AG08395 (cell line): ENCODE results near the gene C1QTNF7.
A peak's percentile ranks its signal among the peaks of the same experiment; 100 is the strongest.

ENCODE experiments used
- DNase-seq: peaks from one replicate; pipeline ENCODE4 v3.0.0; 2012; ENCODE audit warnings: mixed read lengths, low spot score

The C1QTNF7 gene

GRCh38 chr4:15457406-15458201, 29.8 kb downstream of the C1QTNF7 start:
- peak; percentile 59 for DNase-seq

GRCh38 chr4:15458616-15459015, 30.8 kb downstream of the C1QTNF7 start:
- no peak for DNase-seq

- DNase-seq, result no peak
These were observed 31.9 kb downstream of the C1QTNF7 start for GRCh38 chr4:15459706-15460105.

DNA sequence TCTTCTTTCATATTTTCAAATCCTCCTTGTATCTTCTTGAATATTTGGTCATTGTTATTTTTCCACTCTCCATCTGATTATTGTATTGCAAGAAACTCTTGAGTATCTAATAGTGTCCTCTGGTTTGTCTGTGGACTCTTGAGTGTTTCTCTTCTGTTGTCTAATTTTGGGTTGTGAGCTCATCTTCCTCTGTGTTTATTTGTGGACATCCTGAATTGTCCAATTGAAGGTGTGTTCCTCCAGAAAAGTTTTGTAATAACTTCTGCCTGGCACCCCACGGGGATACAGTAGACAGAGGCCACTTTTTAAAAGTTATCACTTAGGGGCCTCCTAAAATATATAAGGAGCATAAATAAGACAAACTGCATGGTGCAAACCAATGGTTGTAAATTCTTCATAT, 38.8 kb downstream of the C1QTNF7 start:
- DNase-seq, result no peak

GRCh38 chr4:15469402-15470127, 41.7 kb downstream of the C1QTNF7 start, which contains the start of gene CC2D2A:
CC2D2A (plus strand) TSS chr4:15469882; CDS start chr4:15475933, 6,051 bp downstream.
- peak; percentile 72 for DNase-seq

GRCh38 chr4:15470128-15470475, 42.3 kb downstream of the C1QTNF7 start:
- no peak for DNase-seq

DNA sequence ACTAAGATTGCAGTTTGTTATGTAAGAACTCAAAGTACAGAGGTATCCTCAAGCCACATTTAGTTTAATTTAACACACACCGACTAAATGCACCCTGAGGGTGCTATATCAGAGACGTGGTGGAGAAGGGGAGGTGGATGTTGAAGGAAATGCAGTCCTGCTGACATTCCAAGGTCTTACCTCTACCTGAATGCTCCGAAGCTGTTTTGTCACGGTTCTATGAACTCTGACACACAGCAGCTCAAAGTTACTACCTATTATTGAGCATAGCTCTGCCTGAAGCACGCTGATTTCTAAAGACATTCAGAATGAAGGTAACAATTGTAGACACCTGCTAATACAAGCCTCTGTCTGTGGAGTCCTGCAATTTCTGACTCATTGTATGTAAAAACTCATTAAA, 48.6 kb downstream of the C1QTNF7 start:
- DNase-seq, result no peak

GRCh38 chr4:15478724-15479088, 50.9 kb downstream of the C1QTNF7 start:
- no peak for DNase-seq

DNA sequence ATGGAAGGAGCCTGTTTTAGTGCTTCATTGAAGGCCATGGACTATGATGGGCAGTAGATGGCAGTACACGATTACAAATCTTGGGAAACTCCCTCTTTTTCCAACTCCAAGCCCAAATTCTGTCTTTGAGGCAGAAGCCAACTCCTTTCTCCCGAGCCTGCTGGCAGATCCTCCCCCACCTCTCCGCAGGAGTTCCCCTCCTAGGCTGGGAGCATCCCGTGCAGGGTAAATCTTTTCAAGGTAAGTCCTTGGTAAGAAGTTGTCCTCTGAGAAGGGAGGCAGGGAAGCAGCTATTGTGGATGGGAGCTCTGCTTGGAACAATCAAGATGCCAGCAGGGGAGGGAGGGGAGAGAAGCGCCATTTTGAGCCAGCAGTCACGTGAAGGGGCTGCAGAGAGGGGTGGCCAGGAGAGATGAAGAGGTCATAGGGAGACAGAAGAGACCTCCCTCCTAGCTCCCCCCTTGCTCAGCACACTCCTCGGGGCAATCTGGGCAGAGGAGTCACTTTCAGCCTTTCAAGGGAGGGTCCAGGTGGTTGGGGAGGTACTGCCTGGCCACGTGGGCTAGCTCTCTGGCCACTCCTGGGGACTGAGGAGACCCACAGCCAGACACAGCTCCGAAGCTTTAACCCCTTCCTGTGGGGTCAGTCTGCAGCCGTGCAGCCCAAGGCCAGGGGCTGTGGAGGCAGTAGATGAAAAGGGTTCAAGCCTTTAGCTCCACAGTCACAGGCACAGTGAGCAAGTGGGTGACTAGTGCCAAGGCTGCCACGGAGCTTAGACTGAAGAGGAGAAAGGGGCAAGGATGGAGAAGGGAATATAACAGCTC, 51.5 kb downstream of the C1QTNF7 start:
- DNase-seq, result peak; percentile 83

DNA sequence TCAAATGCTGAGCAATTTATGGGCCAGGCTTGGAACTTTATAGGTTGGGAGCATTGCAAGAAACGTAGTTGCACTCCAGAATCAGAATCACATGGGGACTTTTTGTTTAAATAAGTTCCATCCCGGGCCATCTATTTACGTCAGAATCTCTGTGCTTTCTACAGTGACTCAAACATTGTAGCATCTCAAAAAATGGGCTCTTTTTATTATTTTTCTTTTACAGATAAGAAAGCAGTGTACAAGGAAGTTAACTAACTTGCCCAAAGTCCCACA, 52.0 kb downstream of the C1QTNF7 start:
- DNase-seq, result no peak

GRCh38 chr4:15481961-15482745, 54.3 kb downstream of the C1QTNF7 start:
- DNase-seq, result no peak

DNA sequence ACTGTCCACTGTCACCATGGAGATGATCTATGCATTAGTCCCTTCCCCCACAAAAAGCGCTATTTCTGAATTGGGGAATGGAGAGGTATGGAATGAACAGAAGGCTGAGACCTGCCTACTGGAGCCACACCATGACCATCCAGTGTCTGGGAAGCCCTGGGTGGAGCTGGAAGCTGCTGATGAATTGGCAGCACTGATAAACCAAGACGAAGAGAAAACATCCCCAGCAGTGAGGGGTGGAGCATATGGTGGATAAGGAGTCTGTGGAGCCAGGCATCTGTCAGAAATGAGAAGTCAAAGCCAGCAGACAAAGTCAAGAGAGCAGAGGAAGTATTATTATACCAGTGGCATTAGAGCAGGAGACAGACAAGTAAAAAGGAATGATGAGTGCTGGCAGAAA, 55.0 kb downstream of the C1QTNF7 start:
- no peak for DNase-seq

DNA sequence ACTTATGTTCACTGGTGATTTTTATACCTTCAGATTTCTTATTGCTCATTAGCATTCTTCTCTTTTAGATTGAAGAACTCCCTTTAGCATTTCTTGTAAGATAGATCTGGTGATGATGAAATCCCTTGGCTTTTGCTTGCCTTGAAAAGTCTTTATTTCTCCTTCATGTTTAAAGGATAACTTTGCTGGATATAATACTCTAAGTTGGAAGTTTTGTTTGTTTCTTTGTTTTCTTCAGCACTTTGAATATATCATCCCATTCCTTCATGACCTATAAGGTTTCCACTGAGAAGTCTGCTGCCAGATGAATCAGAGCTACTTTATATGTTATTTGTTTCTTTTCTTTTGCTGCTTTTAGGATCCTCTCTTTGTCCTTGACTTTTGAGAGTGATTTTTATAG, 60.3 kb downstream of the C1QTNF7 start:
- no peak for DNase-seq

- peak; percentile 14 for DNase-seq
These were observed 61.0 kb downstream of the C1QTNF7 start for GRCh38 chr4:15488658-15489470.

DNA sequence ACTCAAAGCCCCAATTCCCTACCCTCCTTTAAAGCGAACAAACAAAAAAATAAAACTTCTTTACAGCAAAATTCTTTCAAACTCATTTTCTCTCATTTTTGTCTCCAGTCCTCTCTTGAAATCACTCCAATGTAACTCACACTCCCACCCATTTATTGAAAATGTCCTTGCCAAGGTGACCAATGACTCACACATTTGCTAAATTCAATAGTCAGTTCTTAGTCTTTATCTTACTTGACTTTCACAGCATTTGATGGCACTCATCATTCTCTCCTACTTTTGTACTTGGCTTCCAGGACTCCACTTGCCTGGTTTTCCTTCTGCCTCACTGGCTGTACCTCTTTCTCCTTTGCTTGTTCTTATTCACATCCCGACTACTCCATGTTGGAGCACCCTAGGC, 61.7 kb downstream of the C1QTNF7 start:
- no peak for DNase-seq

DNA sequence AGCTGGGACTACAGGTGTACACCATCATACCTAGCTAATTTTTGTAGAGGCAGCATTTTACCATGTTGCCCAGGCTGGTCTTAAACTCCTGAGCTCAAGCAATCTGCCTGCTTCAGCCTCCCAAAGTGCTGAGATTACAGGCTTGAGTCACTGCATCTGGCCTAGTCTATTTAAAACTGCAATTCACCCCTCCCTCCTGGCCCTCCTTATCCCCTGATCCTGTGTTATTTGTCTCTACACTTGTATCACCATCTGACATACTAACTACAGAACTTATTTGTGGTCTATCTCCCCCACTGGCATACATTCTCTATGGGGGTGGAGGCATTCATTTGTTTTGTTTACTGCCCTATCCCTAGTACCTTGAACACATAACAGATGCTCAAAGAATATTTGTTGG, 65.6 kb downstream of the C1QTNF7 start:
- DNase-seq, result no peak

DNA sequence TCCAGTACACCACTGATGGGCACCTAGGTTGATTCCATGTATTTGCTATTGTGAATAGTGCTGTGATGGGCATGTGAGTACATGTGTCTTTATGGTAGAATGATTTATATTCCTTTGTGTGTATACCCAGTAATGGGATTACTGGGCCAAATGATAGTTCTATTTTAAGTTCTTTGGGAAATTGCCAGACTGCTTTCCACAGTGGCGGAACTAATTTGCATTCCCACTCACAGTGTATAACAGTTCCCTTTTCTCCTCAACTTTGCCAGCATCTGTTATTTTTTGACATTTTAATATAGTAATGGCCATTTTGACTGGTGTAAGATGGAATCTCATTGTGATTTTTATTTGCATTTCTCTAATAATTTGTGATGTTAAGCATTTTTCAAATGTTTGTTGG, 67.8 kb downstream of the C1QTNF7 start:
- DNase-seq, result no peak
